Smooth muscle cell (in vitro differentiated cells): ENCODE results near the gene DPM1. TPM values are rescaled to one million over a fixed set of nuclear protein-coding genes. Genes with fewer than 3 reads are reported as not detected.

ENCODE experiments used
- DNase-seq: peaks from one replicate; lab custom pipeline; 2025; ENCODE audit not compliant: unreplicated experiment; lab: John Stamatoyannopoulos, UW
- H2AFZ ChIP-seq: fragments of 200-600 bp; sonication (generic); 2 replicates; pipeline ENCODE4 v1.6.0; 2016; ENCODE audit warnings: antibody characterized with exemption, low read depth, mild to moderate bottlenecking
- H3F3A ChIP-seq: fragments of 200-600 bp; sonication (generic); 2 replicates; pipeline ENCODE4 v1.6.0; 2017; ENCODE audit warnings: antibody characterized with exemption, low read depth
- H3K27ac ChIP-seq: fragments of 200-600 bp; sonication (generic); 2 replicates; pipeline ENCODE4 v1.5.1; 2016; ENCODE audit warnings: low read depth, mild to moderate bottlenecking
- H3K27me3 ChIP-seq: fragments of 200-600 bp; sonication (generic); 2 replicates; pipeline ENCODE4 v1.6.1; 2016; ENCODE audit warnings: low read depth, mild to moderate bottlenecking
- H3K36me3 ChIP-seq: fragments of 200-600 bp; sonication (generic); 2 replicates; pipeline ENCODE4 v1.5.1; 2016; ENCODE audit warnings: low read depth
- H3K4me1 ChIP-seq: fragments of 200-600 bp; sonication (generic); 2 replicates; pipeline ENCODE4 v1.5.1; 2016; ENCODE audit warnings: low read depth
- H3K4me2 ChIP-seq: fragments of 200-600 bp; sonication (generic); 2 replicates; pipeline ENCODE4 v1.6.0; 2016; ENCODE audit warnings: mild to moderate bottlenecking
- H3K4me3 ChIP-seq: fragments of 200-600 bp; sonication (generic); 2 replicates; pipeline ENCODE4 v1.5.1; 2016; ENCODE audit warnings: mild to moderate bottlenecking
- H3K79me2 ChIP-seq: fragments of 200-600 bp; sonication (generic); 2 replicates; pipeline ENCODE4 v1.6.0; 2016; ENCODE audit warnings: low read depth, mild to moderate bottlenecking
- H3K9ac ChIP-seq: fragments of 200-600 bp; sonication (generic); 2 replicates; pipeline ENCODE4 v1.6.0; 2016; ENCODE audit warnings: low read depth
- H3K9me3 ChIP-seq: fragments of 200-600 bp; sonication (generic); replicated peaks from 2 replicates; pipeline ENCODE4 v1.5.1; 2016; ENCODE audit warnings: low read depth
- H4K20me1 ChIP-seq: fragments of 200-600 bp; sonication (generic); 2 replicates; pipeline ENCODE4 v1.6.0; 2016; ENCODE audit warnings: low read depth
- CTCF ChIP-seq: fragments of 200-600 bp; sonication (generic); IDR thresholded peaks from 2 replicates; pipeline ENCODE4 v1.5.1; 2017; ENCODE audit warnings: borderline replicate concordance, mild to moderate bottlenecking, antibody characterized with exemption; ENCODE audit not compliant: insufficient read depth, poor library complexity, severe bottlenecking
- WGBS: methylation state at CpG from one replicate; pipeline ENCODE4 v1.1.7; 2016; ENCODE audit warnings: low lambda C conversion rate; 5-methylcytosine and 5-hydroxymethylcytosine counted together
- polyA plus RNA-seq: library from polyadenylated mRNA; unstranded; fragments of >200 nt; fragmentation: Nextera tagmentation; extraction: Ambion mirVana; gene quantifications from 2 replicates; pipeline ENCODE4 v1.2.1, GENCODE V29; 2016
- total RNA-seq: library from RNA; depleted of rRNA; stranded (reverse); fragments of >200 nt; gene quantifications from 2 replicates; pipeline ENCODE4 v1.2.3, GENCODE V29; 2014

DPM1 gene
- total and polyA plus RNA-seq, 2 experiments from 2014 or later = 89.1 to 141 TPM

GRCh38 chr20:50999355-50999754 is 41.0 kb upstream of the DPM1 start:
- WGBS = 93% methylated on average over 4 of the region's 4 CpGs
- Histone ChIP-seq H3K36me3 (no peaks in the 10 kb centered on the region), H3F3A (no peaks in the 10 kb centered on the region), H3K9ac (no peak overlapping the region), H3K4me2 (no peak overlapping the region), H2AFZ (no peak overlapping the region), H3K4me3 (no peak overlapping the region), H3K9me3 (no peaks in the 10 kb centered on the region), H3K27ac (no peak overlapping the region), H3K79me2 (no peaks in the 10 kb centered on the region), H4K20me1 (no peaks in the 10 kb centered on the region), H3K4me1 (no peaks in the 10 kb centered on the region), H3K27me3 (no peaks in the 10 kb centered on the region)
- no peak for TF ChIP-seq CTCF
- DNase-seq = no peak

- Histone ChIP-seq H4K20me1 (no peaks in the 10 kb centered on the region), H3K4me2 (no peak overlapping the region), H3K9ac (no peak overlapping the region), H3K36me3 (no peaks in the 10 kb centered on the region), H3K27me3 (no peaks in the 10 kb centered on the region), H3K4me3 (no peak overlapping the region), H3K79me2 (no peaks in the 10 kb centered on the region), H3F3A (no peaks in the 10 kb centered on the region), H3K9me3 (no peaks in the 10 kb centered on the region), H3K4me1 (no peaks in the 10 kb centered on the region), H3K27ac (no peak overlapping the region), H2AFZ (no peak overlapping the region)
- no peak for DNase-seq
- WGBS = 58% methylated on average over 10 of the region's 10 CpGs
- TF ChIP-seq CTCF = no peak
These were observed 38.9 kb upstream of the DPM1 start for GRCh38 chr20:50996901-50997865.

GRCh38 chr20:50995506-50995905 is 37.2 kb upstream of the DPM1 start:
- no peak for DNase-seq

More at GRCh38 chr20:50995506-50995905, 37.2 kb upstream of the DPM1 start:
- Histone ChIP-seq H3K27ac (no peak overlapping the region), H3K9me3 (no peaks in the 10 kb centered on the region), H3F3A (no peaks in the 10 kb centered on the region), H3K9ac (no peak overlapping the region), H3K27me3 (no peaks in the 10 kb centered on the region), H3K4me2 (no peak overlapping the region), H2AFZ (no peak overlapping the region), H3K79me2 (no peaks in the 10 kb centered on the region), H3K4me1 (no peaks in the 10 kb centered on the region), H4K20me1 (no peaks in the 10 kb centered on the region), H3K36me3 (no peaks in the 10 kb centered on the region), H3K4me3 (no peak overlapping the region)
- 97% methylated on average over 4 of the region's 5 CpGs for WGBS
- TF ChIP-seq CTCF = no peak
